K562 (cell line): ENCODE data around the gene KCNT1. TPM values are rescaled to one million over a fixed set of nuclear protein-coding genes. Genes with fewer than 3 reads are reported as not detected.

ENCODE experiments used
- ATAC-seq: fragments of 200-7000 bp; cut with Tn5 transposase; 3 replicates; pipeline ENCODE4 v1.9.1; 2020; ENCODE audit warnings: moderate library complexity
- BruUV-seq: library from RNA; stranded (reverse); fragments of 400-500 nt; replicated peaks from 2 replicates; lab custom pipeline; 2021; lab: Mats Ljungman, UMichigan
- CTCF ChIA-PET: fragments of 300-600 bp; formaldehyde crosslinking; extraction: SDS; loops from one replicate; lab custom pipeline; 2021; ENCODE audit warnings: low intra/inter-chr PET ratio; lab: Yijun Ruan, JAX
- POLR2A ChIA-PET: fragments of 300-600, 350-650 bp; sonication (Branson Sonifier 250); formaldehyde crosslinking; extraction: SDS; loops from one replicate; lab custom pipeline; 2021; ENCODE audit warnings: antibody characterized with exemption, inconsistent platforms; lab: Yijun Ruan, JAX
- DNase-seq, 4 experiments: peaks; one replicate each; pipeline versions ENCODE4 v3.0.0 to v3.0.0-alpha.2; 2011 to 2018; ENCODE audit warnings: low spot score in 3 of 4, mixed read lengths in 3 of 4; ENCODE audit errors: extremely low read depth in 1 of 4
- FAIRE-seq: peaks from 2 replicates; lab custom pipeline; 2011; peaks lifted over from hg19 to GRCh38; lab: Jason Lieb, UNC
- H2AFZ ChIP-seq: 2 replicates; pipeline ENCODE4 v1.6.0; 2011; ENCODE audit warnings: low read depth, low read length, control low read depth, inconsistent platforms
- H3K27ac ChIP-seq: fragments of 200-600 bp; 3 replicates; pipeline ENCODE4 v1.8.0; 2011; ENCODE audit warnings: low read depth, mild to moderate bottlenecking, control low read depth, inconsistent platforms, low read length, moderate library complexity, mixed read lengths; ENCODE audit errors: extremely low read depth
- H3K27me3 ChIP-seq, 2 experiments: fragments of 300-600 bp in 1 of 2; 2 replicates in 1 of 2; 3 replicates in 1 of 2; pipeline versions ENCODE4 v1.6.0 to v1.8.0; 2011; ENCODE audit warnings: inconsistent platforms in 2 of 2, low read length in 2 of 2, mild to moderate bottlenecking in 1 of 2, mixed read lengths in 1 of 2, moderate library complexity in 1 of 2; ENCODE audit not compliant: control insufficient read depth in 2 of 2, insufficient read depth in 2 of 2
- H3K36me3 ChIP-seq: fragments of 300-600 bp; 3 replicates; pipeline ENCODE4 v1.8.0; 2011; ENCODE audit warnings: mild to moderate bottlenecking, low read length, inconsistent platforms; ENCODE audit not compliant: control insufficient read depth, insufficient read depth
- H3K4me1 ChIP-seq, 2 experiments: fragments of 200-600 bp in 1 of 2; replicated peaks in 1 of 2; 2 replicates in 1 of 2; 3 replicates in 1 of 2; pipeline versions ENCODE4 v1.5.1 to v1.8.0; 2011; ENCODE audit warnings: inconsistent platforms in 2 of 2, low read length in 2 of 2, mild to moderate bottlenecking in 1 of 2, mixed read lengths in 1 of 2, moderate library complexity in 1 of 2; ENCODE audit not compliant: control insufficient read depth in 2 of 2, insufficient read depth in 2 of 2
- H3K4me2 ChIP-seq: 2 replicates; pipeline ENCODE4 v1.6.1; 2011; ENCODE audit warnings: low read length, control low read depth, inconsistent platforms, mixed read lengths; ENCODE audit not compliant: insufficient read depth
- H3K4me3 ChIP-seq: fragments of 200-600 bp; sonication (generic), shearing (Covaris generic); 2 replicates; pipeline ENCODE4 v1.5.1; 2016; ENCODE audit warnings: control low read depth, inconsistent platforms
- H3K79me2 ChIP-seq: fragments of 200-600 bp; 3 replicates; pipeline ENCODE4 v1.8.0; 2011; ENCODE audit warnings: low read length, inconsistent platforms; ENCODE audit not compliant: control insufficient read depth, insufficient read depth
- H3K9ac ChIP-seq, 2 experiments: 2 replicates each; pipeline versions ENCODE4 v1.6.0 to v1.6.1; 2011; ENCODE audit warnings: low read depth in 2 of 2, low read length in 2 of 2, control low read depth in 1 of 2, inconsistent platforms in 1 of 2, mild to moderate bottlenecking in 1 of 2, mixed read lengths in 1 of 2; ENCODE audit not compliant: insufficient read depth in 1 of 2
- H3K9me1 ChIP-seq: one replicate; pipeline ENCODE4 v1.6.0; 2011; ENCODE audit warnings: inconsistent platforms, mild to moderate bottlenecking, low read length, moderate library complexity; ENCODE audit not compliant: control insufficient read depth, insufficient read depth
- H3K9me3 ChIP-seq: replicated peaks from 2 replicates; pipeline ENCODE4 v1.5.1; 2011; ENCODE audit warnings: low read depth, low read length, inconsistent platforms; ENCODE audit not compliant: control insufficient read depth, insufficient read depth
- H4K20me1 ChIP-seq: replicated peaks from 2 replicates; pipeline ENCODE4 v1.6.1; 2011; ENCODE audit warnings: low read length, inconsistent platforms, mixed read lengths; ENCODE audit not compliant: control insufficient read depth, insufficient read depth
- ASH1L ChIP-seq: fragments of 450-650 bp; IDR thresholded peaks from 2 replicates; pipeline ENCODE4 v1.6.1; 2018; ENCODE audit warnings: borderline replicate concordance, mild to moderate bottlenecking, low read depth; ENCODE audit not compliant: partially characterized antibody
- CBFA2T2 ChIP-seq: fragments of 450-650 bp; conservative IDR thresholded peaks from 2 replicates; pipeline ENCODE4 v1.6.1; 2017; ENCODE audit warnings: mild to moderate bottlenecking
- CHD1 ChIP-seq: fragments of 200-600 bp; sonication (generic); IDR thresholded peaks from one replicate; pipeline ENCODE4 v1.6.1; 2012; ENCODE audit warnings: mild to moderate bottlenecking, moderate library complexity, low read length, inconsistent platforms
- DPF2 ChIP-seq: fragments of 450-650 bp; IDR thresholded peaks from 2 replicates; pipeline ENCODE4 v1.6.1; 2016
- EZH2 ChIP-seq: IDR thresholded peaks from 2 replicates; pipeline ENCODE4 v1.6.1; 2012; ENCODE audit warnings: low read depth, mild to moderate bottlenecking, inconsistent platforms, low read length, borderline replicate concordance
- FOXJ3 ChIP-seq: sonication (generic); formaldehyde crosslinking; IDR thresholded peaks from 2 replicates; pipeline ENCODE4 v1.4.0; 2020; ENCODE audit warnings: mild to moderate bottlenecking, missing genetic modification reagents
- MCM3 ChIP-seq: fragments of 450-650 bp; IDR thresholded peaks from 2 replicates; pipeline ENCODE4 v1.6.1; 2016
- MIER1 ChIP-seq: fragments of 450-650 bp; IDR thresholded peaks from 2 replicates; pipeline ENCODE4 v1.6.1; 2016; ENCODE audit warnings: antibody characterized with exemption, mild to moderate bottlenecking, low read depth
- TGIF2 ChIP-seq: sonication (generic); formaldehyde crosslinking; IDR thresholded peaks from 2 replicates; pipeline ENCODE4 v1.8.1; 2022; ENCODE audit warnings: mild to moderate bottlenecking, missing genetic modification reagents, moderate library complexity
- ZNF584 ChIP-seq: fragments of 200-800 bp; sonication (Bioruptor generic); IDR thresholded peaks from 2 replicates; pipeline ENCODE4 v1.6.1; 2016; ENCODE audit warnings: low read depth, mild to moderate bottlenecking, missing genetic modification characterization, missing compliant biosample characterization
- WGBS: fragments of 100-300 bp; shearing (Covaris generic); methylation state at CpG from one replicate; pipeline ENCODE4 v1.1.6; 2016; ENCODE audit warnings: low coverage, mixed read lengths; ENCODE audit not compliant: insufficient coverage; ENCODE audit errors: missing lambda C conversion rate; 5-methylcytosine and 5-hydroxymethylcytosine counted together
- in situ Hi-C: fragments of 300-500 bp; cut with MboI; formaldehyde crosslinking; loops from 4 replicates; pipeline ENCODE4 v1.15.0; 2018; ENCODE audit warnings: inconsistent platforms, mixed read lengths
- intact Hi-C: fragments of 100-400 bp; cut with micrococcal nuclease; formaldehyde crosslinking; loops from 2 replicates; pipeline ENCODE4 v1.14.2; 2022
- polyA plus RNA-seq, 8 experiments: library from polyadenylated mRNA; depleted of rRNA in 4 of 8; stranded (reverse) in 5 of 8; unstranded in 3 of 8; fragments of >200 nt; fragmentation: Nextera tagmentation in 2 of 8; fragmentation: Illumina TruSeq in 1 of 8; extraction: Ambion mirVana in 2 of 8; extraction: Trizol in 1 of 8; gene quantifications; 2 replicates each; pipeline versions ENCODE4 v1.2.1 to v1.2.3, GENCODE V29; 2011 to 2014; ENCODE audit warnings: inconsistent platforms in 1 of 8, missing spikeins in 1 of 8
- total RNA-seq, 7 experiments: library from RNA; depleted of rRNA in 6 of 7; stranded (reverse); fragments of >200 nt in 6 of 7; fragmentation: Illumina TruSeq in 2 of 7; extraction: Trizol in 2 of 7; gene quantifications; 2 replicates each; pipeline versions ENCODE4 v1.2.1 to v1.2.3, GENCODE V29; 2011 to 2021; ENCODE audit warnings: low replicate concordance in 1 of 7
- TF ChIP-seq, protein P1 (sequence below): IDR thresholded peaks from 2 replicates; pipeline ENCODE4 v1.6.1; 2014; ENCODE audit warnings: antibody characterized with exemption

KCNT1 gene
- total and polyA plus RNA-seq, 9 of the 15 experiments (the other 6 are each of a cell fraction or from before 2014, with no cell fraction given): 0.05 TPM; not detected in 8

DNA sequence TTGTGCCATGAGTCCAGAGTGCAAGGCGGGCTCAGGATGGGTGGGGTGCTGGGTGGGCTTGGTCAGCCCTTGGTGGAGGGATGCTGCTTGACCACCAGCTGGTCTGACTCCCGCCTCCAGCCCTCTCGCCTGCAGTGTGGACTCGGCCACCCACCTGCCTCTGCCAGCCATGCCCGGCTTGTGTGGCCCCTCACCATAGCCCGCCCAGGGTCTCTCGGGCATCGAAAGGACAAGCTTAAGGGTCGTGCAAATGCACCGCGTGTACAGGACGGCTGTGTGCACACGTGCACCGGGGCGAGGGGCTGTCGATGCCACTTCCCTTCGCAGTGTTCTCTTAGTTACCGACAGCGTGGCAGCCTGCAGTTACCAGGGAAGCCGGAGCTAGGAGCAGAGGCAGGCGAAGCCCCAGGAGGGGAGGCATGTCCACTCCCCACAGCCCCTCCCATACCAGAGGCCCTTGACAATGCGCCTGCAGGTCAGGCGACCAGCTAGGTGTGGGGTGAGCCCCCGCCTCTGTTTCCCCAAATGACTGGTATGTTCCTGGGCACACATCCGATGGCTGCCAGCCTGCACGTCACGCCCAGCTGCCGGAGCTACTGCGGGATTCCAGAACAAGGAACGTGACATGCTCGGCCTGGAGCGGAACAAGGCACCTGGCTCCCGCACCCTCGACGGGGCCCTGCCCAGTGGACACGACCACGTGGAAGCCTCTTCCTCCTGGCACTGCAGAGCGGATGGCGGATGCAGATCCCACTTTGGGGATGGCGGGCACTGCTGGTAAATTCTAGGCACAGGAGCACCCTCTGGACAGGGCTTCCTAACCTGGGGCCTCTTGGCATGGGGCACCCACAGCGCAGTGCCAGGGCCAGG, 31.0 kb upstream of the KCNT1 start:
- DNase-seq: no peak
- Histone ChIP-seq H3K4me1 (peaks cover 0 to 9% of the 10 kb centered on the region in 2 experiments; a peak in 1 of 5 replicates), H3K4me3 (no peak overlapping the region), H3K4me2 (no peak overlapping the region), H2AFZ (no peak overlapping the region), H3K36me3 (no peaks in the 10 kb centered on the region), H3K9ac (no peak overlapping the region), H3K9me3 (no peaks in the 10 kb centered on the region), H3K79me2 (no peaks in the 10 kb centered on the region), H3K27me3 (peaks cover 13 to 45% of the 10 kb centered on the region in 2 experiments; a peak in 4 of 5 replicates), H3K9me1 (no peaks in the 10 kb centered on the region), H3K27ac (no peak overlapping the region), H4K20me1 (no peaks in the 10 kb centered on the region)
- no TSS peak for BruUV-seq
- no peak for ATAC-seq
- TF ChIP-seq ASH1L (no peak), MCM3 (no peak), MIER1 (no peak), TGIF2 (no peak), CBFA2T2 (no peak), DPF2 (no peak), ZNF584 (CRISPR knock-in tag) (no peak), CHD1 (no peak), FOXJ3 (CRISPR knock-in tag) (no peak), EZH2 (no peak)
- TF ChIP-seq, protein P1, sequence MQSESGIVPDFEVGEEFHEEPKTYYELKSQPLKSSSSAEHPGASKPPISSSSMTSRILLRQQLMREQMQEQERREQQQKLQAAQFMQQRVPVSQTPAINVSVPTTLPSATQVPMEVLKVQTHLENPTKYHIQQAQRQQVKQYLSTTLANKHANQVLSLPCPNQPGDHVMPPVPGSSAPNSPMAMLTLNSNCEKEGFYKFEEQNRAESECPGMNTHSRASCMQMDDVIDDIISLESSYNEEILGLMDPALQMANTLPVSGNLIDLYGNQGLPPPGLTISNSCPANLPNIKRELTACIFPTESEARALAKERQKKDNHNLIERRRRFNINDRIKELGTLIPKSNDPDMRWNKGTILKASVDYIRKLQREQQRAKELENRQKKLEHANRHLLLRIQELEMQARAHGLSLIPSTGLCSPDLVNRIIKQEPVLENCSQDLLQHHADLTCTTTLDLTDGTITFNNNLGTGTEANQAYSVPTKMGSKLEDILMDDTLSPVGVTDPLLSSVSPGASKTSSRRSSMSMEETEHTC: no peak
- no peak for FAIRE-seq
- intact Hi-C loops: no loop called here
- POLR2A ChIA-PET: interaction anchor here (0.6 to 1.1 kb wide), 4 partner anchors 13 to 1288 kb away, joined by 3 read pairs; no protein-coding TSS in a partner anchor
- CTCF ChIA-PET: no interaction called here
- WGBS: 8% methylated on average over 39 of the region's 41 CpGs
- in situ Hi-C loops: no loop called here
